ENCODE measurements around the gene FGFR1OP2.

- TF ChIP-seq CTCF (IDR thresholded peaks at IDR 0.05): no peak
- no peak for TF ChIP-seq POLR2AphosphoS5 (IDR thresholded peaks at IDR 0.05)
- no peak for TF ChIP-seq POLR2A (IDR thresholded peaks at IDR 0.05)
- no peak for TF ChIP-seq EP300 (IDR thresholded peaks at IDR 0.05)
Observed at GRCh38 chr12:26937443-26937862, 817 bp upstream of the FGFR1OP2 start.

Measured in suprapubic skin (tissue), 4 donors.